Ascending aorta (tissue), 2 donors: Measurements from ENCODE around the gene ARID1B. TPM values are rescaled to one million over a fixed set of nuclear protein-coding genes. Genes with fewer than 3 reads are reported as not detected.

ENCODE experiments used
- DNase-seq, 2 donors: peaks; one replicate each; pipeline ENCODE4 v3.0.0-alpha.2; 2019; ENCODE audit warnings: low spot score in 2 of 2
- H3K27ac ChIP-seq, 2 donors: fragments of 200-600 bp; sonication (generic); one replicate each; pipeline ENCODE4 v1.5.1; 2016 to 2017; ENCODE audit warnings: mild to moderate bottlenecking in 1 of 2
- H3K27me3 ChIP-seq: fragments of 200-600 bp; sonication (generic); one replicate; pipeline ENCODE4 v1.5.1; 2017
- H3K36me3 ChIP-seq, 2 donors: fragments of 200-600 bp; sonication (generic); one replicate each; pipeline ENCODE4 v1.5.1; 2016
- H3K4me1 ChIP-seq, 2 donors: fragments of 200-600 bp; sonication (generic); one replicate each; pipeline ENCODE4 v1.5.1; 2016 to 2017; ENCODE audit warnings: mild to moderate bottlenecking in 1 of 2
- H3K4me3 ChIP-seq, 2 donors: fragments of 200-600 bp; sonication (generic); one replicate each; pipeline ENCODE4 v1.5.1; 2016 to 2017; ENCODE audit warnings: mild to moderate bottlenecking in 1 of 2
- H3K9me3 ChIP-seq, 2 donors: fragments of 200-600 bp; sonication (generic); one replicate each; pipeline ENCODE4 v1.5.1; 2016
- CTCF ChIP-seq, 3 experiments: fragments of 200-600 bp in 2 of 3; fragments of 450-650 bp in 1 of 3; sonication (generic) in 2 of 3; IDR thresholded peaks; one replicate each; pipeline ENCODE4 v1.5.1; 2016 to 2019; ENCODE audit warnings: antibody characterized with exemption in 3 of 3, mild to moderate bottlenecking in 1 of 3, moderate library complexity in 1 of 3
- intact Hi-C: fragments of 100-400 bp; cut with DNase I; formaldehyde crosslinking; loops from one replicate; pipeline ENCODE4 v1.15.1; 2023
- total RNA-seq: library from RNA; depleted of rRNA; stranded (reverse); fragments of >200 nt; gene quantifications from one replicate; pipeline ENCODE4 v1.1.0, GENCODE V29; 2016

The ARID1B gene
- total RNA-seq, 1 donor from 2014 or later: 97.9 TPM

- H3K27ac ChIP-seq: peak overlapping the region in 1 of 2 donors; percentile 38
- intact Hi-C loops: no loop called here
- H3K4me1 ChIP-seq: peaks cover 0 to 3% of the 10 kb centered on the region in 2 donors
- no peak for DNase-seq
- no peaks in the 10 kb centered on the region for H3K27me3 ChIP-seq
- no peak for TF ChIP-seq CTCF (IDR thresholded peaks at IDR 0.05)
- no peaks in the 10 kb centered on the region for H3K36me3 ChIP-seq
- peak overlapping the region in 1 of 2 donors; percentile 49 for H3K4me3 ChIP-seq
- no peaks in the 10 kb centered on the region for H3K9me3 ChIP-seq
These were observed 186.8 kb downstream of the ARID1B start for GRCh38 chr6:156963712-156964700.

GRCh38 chr6:156967852-156968251 is 190.7 kb downstream of the ARID1B start:
- Histone ChIP-seq H3K4me3 (no peak overlapping the region), H3K4me1 (peaks cover 3 to 4% of the 10 kb centered on the region in 2 donors), H3K27ac (no peak overlapping the region), H3K27me3 (no peaks in the 10 kb centered on the region), H3K36me3 (no peaks in the 10 kb centered on the region), H3K9me3 (no peaks in the 10 kb centered on the region)
- intact Hi-C loops: no loop called here
- no peak for TF ChIP-seq CTCF (IDR thresholded peaks at IDR 0.05)
- no peak for DNase-seq

GRCh38 chr6:156969233-156969632 is 192.1 kb downstream of the ARID1B start:
- Histone ChIP-seq H3K4me1 (peaks cover 3 to 6% of the 10 kb centered on the region in 2 donors), H3K4me3 (no peak overlapping the region), H3K9me3 (no peaks in the 10 kb centered on the region), H3K36me3 (no peaks in the 10 kb centered on the region), H3K27me3 (no peaks in the 10 kb centered on the region), H3K27ac (no peak overlapping the region)
- intact Hi-C loops: no loop called here
- no peak for DNase-seq
- TF ChIP-seq CTCF (IDR thresholded peaks at IDR 0.05): no peak

GRCh38 chr6:156970595-156971112 is 193.5 kb downstream of the ARID1B start:
- peaks cover 0 to 9% of the 10 kb centered on the region in 2 donors for H3K4me1 ChIP-seq
- H3K27me3 ChIP-seq: no peaks in the 10 kb centered on the region
- no peak overlapping the region for H3K4me3 ChIP-seq
- no peak for TF ChIP-seq CTCF (IDR thresholded peaks at IDR 0.05)
- intact Hi-C loops: no loop called here
- no peak for DNase-seq
- no peaks in the 10 kb centered on the region for H3K36me3 ChIP-seq
- no peak overlapping the region for H3K27ac ChIP-seq
- no peaks in the 10 kb centered on the region for H3K9me3 ChIP-seq

- no peaks in the 10 kb centered on the region for H3K27me3 ChIP-seq
- H3K27ac ChIP-seq: no peak overlapping the region
- H3K4me3 ChIP-seq: no peak overlapping the region
- no peak for DNase-seq
- TF ChIP-seq CTCF (IDR thresholded peaks at IDR 0.05): no peak
- H3K9me3 ChIP-seq: no peaks in the 10 kb centered on the region
- no peaks in the 10 kb centered on the region for H3K36me3 ChIP-seq
- intact Hi-C loops: no loop called here
- peaks cover 0 to 9% of the 10 kb centered on the region in 2 donors for H3K4me1 ChIP-seq
These were observed 194.1 kb downstream of the ARID1B start for GRCh38 chr6:156971153-156971885.
